GM18873 (cell line): ENCODE data around the gene ALS2.
A peak's percentile ranks its signal among the peaks of the same experiment; 100 is the strongest.
"Not testable (repeated sequence)": the region's sequence is repeated elsewhere in the genome, so short reads cannot be mapped to it uniquely, and the experiment has no call there.

Experiments
- ATAC-seq: cut with Tn5 transposase; IDR thresholded peaks from one replicate; pipeline ENCODE4 v1.9.1; 2021; ENCODE audit warnings: mild to moderate bottlenecking, moderate library complexity, moderate number of reproducible peaks; ENCODE audit not compliant: unreplicated experiment, low FRiP score

The ALS2 gene

DNA sequence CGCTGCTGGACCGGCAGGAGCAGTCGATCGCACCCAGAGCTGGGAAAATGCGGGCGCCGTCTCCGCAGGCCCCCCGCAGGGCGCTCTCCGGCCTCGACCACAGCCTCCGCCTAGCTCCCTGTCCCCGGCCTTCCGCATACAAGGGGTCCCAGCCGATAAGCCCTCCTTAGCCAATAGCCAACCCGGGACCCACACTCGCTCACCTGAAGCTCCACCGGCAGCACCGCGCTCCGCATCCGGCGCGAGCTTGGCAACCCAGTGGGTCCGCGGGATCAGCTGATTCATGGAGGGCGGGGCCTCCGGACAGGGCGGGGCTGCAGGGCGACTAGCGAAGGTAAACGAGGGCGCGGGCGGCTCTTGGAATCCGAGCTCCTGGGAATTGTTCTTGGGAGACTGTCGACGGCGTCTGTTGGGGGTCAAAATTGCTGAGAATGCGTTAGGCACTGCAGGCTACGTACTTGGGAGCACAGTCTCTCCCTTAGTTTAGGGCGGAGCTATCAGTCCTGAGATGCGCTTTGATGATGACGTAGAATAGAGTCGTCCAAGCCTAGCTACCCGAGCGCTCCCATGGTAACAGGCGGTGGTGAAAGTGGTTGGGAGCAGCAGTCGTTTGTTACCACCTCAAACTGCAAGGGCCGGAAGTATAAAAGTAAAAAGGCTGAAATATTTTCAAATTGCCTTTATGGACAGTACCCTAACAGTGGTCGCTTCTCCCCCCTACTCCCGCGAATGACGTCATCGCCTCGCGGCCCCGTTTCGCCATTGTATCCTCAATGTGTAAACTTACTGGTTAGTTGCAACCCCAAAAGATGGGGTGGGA, at the start of gene ALS2:
ALS2 (minus strand) TSS at position 260 of the 820 bp plus-strand sequence. CDS start 12,048 bp downstream, outside the sequence.
- peak; percentile 89 for ATAC-seq

DNA sequence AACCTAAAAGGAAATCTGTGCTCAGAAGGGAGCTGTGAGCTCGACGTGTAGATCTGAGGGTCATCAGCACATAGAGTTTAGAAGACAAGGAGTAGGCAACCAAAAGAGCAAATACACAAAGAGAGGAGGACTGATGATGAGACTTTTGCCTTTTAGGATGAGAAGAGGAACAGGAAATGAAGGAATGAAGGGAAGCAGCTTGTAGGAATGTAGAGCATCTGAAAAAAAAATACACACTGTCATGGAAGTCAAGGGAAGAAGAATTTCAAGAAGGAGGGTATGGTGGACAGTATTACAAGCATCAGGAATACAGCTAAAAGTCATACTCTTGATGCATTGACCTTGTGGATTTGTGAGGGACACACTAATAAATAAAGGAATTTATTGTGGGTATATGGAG, 47.5 kb upstream of the ALS2 start:
- ATAC-seq: no peak

DNA sequence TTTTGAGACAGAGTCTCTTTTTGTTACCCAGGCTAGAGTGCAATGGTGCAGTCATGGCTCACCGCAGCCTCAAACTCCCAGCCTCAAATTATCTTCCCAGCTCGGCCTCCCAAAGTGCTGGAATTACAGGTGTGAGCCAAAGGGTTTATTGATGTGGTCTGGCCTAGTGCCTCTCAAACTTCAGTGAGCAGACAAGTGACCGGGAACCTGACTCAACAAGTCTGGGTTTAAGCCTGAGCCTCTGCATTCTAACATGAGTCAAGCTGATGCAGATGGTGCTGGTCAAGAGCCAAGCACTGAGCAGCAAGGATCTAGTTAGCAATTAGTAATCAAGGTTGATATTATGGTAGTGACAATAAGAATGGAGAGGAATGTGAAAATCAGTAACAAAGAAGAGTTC, 46.9 kb upstream of the ALS2 start:
- no peak for ATAC-seq

DNA sequence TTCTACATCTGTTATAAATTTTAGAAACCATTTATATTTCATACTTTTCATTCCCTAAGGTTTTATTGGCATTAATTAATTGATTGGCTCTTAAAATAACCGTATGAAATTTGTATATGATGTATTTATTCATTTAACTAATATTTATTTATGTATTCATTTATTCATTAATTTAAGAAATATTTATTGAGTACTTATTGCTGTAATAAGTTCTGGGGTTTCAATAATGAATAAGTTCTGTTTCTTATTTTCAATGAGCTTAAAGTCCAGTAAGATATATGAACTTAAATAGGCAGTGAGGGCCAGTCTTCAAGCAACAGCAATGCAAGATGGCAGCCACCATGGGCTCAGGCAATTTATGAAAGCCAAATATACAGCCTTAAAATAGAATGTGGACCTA, 43.5 kb upstream of the ALS2 start:
- no peak for ATAC-seq

DNA sequence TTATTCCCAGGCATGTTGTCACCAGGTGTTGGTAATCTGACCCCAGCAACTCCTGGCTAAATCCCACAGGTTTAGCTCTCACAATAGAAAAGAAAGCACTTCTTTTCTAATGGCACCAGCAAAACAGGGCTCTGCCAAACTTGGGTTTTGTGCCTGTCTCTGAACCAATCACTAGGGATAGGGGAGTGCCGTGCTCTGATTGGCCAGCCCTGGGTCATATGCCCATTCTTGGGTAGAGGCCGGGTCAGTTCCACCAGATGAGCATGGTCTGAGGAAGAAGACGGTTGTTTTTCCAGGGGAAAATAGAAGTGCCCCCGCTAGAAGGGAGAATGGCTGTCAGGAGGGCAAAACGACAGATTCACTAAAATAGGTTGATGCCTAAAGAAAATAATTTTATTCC, 40.3 kb upstream of the ALS2 start:
- no peak for ATAC-seq

DNA sequence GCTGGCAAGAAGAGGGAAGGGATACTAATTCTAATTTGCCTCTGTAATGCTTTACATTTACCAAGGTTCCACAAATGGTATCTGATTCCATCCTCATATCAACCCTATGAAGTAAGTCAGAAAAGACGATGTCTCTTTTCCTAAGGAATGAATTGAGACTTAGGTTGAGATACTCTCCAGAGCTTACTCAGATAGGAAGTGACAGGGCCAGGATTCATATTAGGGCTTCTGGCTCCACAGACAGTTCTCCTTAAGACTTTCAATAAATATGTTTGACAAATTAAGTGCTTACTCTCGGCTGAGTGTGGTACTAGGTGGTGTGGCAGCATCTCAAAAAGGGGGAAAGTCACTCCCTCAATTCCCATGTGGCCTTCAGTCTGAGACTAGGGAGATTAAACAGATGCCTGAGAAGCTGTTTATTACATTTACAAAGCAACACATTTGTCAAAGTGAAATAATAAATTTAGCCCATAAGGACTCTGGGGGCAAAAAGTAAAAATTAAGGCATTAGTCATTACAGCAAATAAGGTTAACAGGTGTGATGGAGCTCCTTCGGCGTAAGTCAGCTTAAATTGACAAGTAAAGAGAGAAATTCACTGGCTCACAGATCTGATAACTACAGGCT, 39.8 kb upstream of the ALS2 start:
- ATAC-seq: no peak

DNA sequence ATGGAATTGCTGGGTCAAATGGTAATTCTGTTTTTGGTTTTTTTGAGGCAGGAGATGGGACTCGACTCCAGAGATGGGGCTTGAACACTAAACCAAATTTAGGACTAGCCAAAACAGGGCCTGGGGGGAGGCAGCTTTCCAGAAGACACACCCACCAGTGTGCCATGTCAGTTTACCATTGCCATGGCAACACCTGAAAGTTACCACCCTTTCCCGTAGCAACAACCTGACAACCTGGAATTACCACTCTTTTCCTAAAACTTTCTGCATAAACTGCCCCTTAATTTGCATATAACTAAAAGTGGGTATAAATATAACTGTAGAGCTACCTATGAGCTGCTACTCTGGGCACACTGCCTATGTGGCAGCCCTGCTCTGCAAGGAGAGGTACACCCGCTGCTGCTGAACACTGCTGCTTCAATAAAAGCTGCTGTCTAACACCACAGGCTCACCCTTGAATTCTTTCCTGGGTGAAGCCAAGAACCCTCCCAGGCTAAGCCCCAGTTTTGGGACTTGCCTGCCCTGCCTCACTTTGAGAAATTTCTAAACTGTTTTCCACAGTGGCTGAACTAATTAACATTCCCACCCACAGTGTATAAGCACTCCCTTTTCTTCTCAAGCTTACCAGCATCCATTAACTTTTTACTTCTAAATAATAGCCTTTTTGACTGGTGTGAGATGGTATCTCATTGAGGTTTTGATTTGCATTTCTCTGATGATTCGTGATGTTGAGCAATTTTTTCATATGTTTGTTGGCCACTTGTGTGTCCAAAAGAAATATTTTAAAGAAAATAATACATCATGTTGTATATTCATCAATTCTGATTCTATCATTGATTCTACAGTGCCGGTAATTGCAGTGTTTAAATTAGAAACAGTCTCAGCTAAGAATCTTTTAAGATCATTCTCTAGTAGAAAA, 36.2 kb upstream of the ALS2 start:
- ATAC-seq: no peak

DNA sequence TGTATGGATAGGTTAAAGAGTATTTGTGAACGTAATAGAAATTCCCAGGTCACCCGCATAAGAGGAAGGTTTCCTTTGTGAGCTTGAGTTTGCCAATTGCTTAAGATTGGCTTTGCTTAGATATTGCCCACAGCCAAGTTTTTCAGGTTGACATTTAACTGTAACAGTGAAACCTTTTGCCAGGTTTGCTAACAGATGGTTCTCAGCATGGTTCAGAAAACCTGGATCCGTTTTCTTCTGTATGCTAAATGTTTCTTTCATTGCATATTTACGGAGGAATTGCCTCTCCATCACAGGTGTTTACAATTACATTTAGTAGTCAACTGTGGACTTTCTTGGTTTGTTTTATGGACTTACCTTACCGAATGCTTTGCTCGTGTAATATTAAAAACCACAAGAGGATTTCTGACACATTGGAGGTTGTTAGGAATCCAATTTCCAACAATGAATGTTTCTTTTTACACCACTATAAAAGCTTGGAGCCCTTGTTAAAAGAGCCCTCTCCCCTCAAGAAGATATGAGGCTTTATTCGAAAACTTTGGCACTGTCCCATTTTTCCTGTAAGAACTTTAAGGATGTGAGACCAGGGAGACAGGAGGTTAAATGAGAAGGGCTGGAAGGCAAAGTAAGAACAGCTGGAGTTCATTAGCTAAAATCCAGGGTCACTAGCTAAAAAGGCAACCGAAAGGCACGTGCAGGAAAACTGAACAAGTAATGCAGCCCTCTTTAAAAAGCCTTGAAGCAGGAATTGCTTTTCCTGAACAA, 33.4 kb upstream of the ALS2 start:
- ATAC-seq: no peak

DNA sequence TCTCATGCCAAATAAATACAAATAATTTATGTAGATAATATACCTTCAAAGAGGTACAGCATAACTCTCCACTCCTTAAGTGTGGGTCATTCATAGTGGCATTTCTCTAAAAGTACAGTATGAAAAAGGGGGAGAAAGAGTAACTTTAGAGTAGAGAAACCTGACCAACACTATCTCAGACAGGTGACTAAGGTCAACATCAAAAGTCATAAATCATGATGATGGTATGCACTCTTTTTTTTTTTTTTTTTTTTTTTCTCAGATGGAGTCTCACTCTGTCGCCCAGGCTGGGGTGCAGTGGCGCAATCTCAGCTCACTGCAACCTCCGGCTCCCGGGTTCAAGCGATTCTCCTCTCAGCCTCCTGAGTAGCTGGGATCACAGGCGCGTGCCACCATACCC, 29.9 kb upstream of the ALS2 start:
- ATAC-seq: not testable (repeated sequence)

DNA sequence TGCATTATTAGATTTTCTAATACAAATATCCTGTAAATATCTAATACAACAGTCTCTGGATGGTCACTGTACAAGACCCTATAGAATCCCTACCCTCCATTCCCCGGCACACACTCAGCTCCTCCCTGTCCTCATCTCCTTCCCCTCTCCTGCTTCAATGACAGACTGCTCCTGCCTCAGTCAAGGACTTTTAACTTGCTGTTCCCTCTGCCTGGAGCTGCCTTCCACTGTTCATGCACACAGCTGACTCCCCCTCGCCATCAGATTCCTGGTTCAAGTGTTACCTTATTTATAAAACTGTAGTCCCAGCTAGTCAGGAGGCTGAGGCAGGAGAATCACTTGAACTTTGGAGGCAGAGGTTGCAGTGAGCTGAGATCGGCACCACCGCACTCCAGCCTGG, 28.9 kb upstream of the ALS2 start:
- ATAC-seq: no peak

DNA sequence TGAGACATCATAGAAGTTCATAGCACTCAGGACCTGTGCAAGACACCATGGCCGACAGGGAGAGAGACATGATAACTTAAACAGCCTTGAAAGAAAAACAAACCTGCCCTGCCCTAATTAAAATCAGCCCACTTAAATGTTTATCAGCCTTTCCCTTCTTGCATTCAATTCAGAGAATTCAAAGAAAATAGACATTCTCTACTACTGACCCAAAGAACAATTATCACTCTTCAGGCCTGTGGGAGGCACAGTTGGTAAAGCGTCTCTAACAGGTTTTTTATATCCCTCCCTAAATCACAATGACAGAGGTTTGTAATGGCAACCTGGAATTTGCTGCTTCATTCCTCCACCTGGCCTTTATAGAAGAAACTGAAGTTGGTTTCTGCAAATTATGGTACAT, 27.3 kb upstream of the ALS2 start:
- no peak for ATAC-seq

DNA sequence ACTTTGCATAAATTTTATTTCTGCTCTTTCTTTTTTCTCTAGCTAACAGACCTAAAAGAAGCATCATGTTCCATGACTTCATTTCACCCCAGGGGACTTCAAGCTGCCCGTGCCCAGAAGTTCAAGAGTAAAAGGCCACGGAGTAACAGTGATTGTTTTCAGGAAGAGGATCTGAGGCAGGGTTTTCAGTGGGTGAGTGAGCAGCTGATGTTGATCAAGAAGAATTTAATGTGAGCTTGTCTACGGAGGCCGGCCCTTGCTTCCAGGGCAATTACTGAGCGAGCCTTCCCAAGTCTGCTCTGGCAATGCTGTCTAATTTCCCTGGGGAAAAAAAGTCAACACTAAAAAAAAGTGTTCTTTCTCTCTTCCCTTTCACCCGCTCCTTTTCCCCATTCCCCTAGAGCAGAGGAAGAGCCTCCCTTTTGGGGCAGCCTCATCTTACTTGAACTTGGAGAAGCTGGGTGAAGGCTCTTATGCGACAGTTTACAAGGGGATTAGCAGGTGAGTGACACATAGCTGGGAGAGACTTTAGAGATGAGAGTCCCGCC, 26.8 kb upstream of the ALS2 start:
- ATAC-seq: no peak

DNA sequence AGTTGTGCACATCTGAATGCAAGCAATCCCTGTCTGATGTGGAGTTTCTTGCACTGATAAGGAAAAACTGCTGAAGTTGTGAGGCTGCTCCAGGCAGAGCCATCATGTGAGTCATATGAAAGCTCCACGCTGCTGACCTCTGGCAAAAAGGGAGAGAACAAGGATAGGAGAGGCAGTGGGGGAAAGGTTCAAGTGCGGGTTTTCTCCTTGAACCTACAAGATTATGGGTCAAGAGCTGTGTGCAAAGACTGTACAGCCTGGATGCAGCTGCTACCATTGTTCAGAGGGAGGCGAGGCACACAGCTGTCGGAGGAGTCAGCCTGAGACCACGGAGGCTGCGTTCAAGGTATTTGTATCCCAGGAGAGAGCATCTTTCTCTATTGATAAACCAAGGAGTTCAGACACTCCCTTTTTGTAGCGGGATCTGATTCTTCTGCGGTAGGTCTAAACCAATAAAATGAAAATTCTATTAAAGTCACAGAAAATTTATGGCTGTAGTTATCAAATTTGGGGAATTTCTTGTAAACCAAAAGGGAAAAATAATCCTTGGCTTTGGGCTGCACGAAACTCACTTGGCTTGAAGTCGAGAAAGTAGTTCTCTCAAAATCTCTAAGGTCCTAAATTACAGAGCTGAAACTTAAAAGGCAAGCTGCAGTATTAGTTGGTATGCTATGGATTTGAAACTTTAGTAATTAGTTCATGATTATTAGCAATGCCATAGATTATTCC, 25.9 kb upstream of the ALS2 start, which contains the start of gene CDK15:
CDK15 (plus strand) TSS at position 96 of the 729 bp plus-strand sequence; CDS start at position 224, 128 bp downstream.
- no peak for ATAC-seq

DNA sequence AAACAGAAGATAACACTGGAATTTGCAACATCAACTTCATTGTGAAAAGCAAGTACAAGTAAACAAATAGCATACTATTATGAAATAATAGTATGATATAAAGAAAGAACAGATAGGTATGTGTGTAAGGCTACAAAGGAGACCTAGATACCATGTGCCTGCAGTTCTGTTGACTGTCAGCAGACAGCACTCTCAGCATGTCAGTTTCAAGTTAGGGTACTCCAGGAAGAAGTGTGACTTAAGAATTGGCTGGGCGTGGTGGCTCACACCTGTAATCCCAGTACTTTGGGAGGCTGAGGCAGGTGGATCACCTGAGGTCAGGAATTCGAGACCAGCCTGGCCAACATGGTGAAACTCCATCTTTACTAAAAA, 18.2 kb upstream of the ALS2 start:
- ATAC-seq: not testable (repeated sequence)

DNA sequence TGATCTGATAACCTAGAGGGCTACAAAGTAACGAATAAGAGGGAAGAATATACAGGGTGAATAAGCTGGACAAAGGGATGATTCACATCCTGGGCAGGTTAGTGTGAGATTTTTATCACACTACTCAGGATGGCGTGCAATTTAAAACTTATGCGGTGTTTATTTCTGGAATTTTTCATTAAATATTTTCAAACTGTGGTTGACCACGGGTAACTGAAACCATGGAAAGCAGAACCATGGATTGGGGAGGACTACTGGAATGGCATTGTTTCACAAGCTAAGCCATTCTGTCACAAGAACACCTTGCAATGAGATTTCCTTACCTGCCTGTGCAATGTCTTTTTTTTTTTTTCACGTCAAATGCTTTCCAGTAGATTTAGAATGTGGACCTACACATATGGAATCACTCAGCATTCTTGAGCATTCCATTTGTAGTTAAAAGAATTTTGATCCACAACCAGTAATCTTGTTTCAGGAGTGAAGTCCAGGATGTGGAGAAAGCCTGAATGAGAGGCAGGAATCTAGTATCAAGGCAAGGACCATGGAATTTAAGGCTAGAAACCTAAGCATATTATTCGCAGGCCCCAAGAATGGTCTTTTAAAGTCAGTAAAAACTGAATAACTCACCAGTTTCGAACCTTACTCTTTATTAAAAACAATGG, 17.6 kb upstream of the ALS2 start:
- no peak for ATAC-seq

DNA sequence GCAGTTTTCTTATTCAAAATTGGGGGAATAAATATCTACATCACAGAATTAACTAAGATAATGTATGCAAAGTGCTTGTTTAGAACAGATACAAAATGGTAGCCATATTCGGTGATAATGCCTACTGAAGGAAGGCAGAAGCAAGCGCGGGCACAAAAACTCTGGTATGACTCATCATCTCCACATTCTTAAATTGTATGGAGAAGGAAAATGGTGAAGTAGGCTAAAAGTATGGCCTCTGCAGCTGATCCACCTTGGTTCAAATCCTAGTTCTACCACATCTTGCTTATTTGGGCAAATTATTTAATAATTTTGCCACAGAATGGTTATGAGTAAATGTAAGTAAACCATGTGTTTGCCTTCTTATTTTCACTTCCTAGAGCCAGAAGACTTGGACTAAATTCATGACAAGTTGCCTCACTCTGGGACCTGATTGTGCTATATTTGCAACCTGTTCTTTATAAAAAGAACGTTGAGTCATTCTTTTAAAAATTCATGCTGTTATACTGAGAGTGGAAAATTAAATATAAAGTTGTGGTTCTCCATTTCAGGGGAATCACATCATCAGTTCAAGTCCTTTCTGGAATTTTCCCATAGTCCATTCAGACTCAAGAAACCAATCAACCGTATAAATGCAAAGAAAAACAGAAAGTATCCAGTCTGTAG, 16.6 kb upstream of the ALS2 start:
- ATAC-seq: no peak

DNA sequence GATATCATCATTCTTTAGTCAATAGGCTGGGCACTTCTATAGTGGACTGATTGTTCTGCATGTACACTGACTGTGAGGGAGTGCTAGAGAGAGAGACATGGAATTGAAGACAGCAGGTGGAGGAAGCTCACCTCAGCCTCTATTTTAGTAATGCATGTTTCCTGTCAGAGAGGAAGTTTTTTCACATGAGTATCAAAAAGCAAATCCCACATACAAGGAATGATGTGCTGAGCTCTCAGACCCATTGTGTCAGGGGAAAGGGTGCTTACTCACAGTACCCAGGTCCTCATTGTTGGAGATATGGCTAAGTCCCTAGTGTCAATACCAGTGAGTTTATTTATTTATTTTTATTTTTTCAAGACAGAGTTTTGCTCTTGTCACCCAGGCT, 15.7 kb upstream of the ALS2 start:
- ATAC-seq: no peak
